Activated CD8-positive, alpha-beta memory T cell treated with anti-CD3 and anti-CD28 coated beads for 1 hour (primary cell): ENCODE results near the gene SFRP2.

Experiments used
- DNase-seq, 2 donors: peaks; one replicate each; pipeline ENCODE4 v3.0.0-alpha.2; 2020; ENCODE audit warnings: low read depth in 1 of 2; ENCODE audit errors: extremely low read depth in 1 of 2

Gene SFRP2

DNA sequence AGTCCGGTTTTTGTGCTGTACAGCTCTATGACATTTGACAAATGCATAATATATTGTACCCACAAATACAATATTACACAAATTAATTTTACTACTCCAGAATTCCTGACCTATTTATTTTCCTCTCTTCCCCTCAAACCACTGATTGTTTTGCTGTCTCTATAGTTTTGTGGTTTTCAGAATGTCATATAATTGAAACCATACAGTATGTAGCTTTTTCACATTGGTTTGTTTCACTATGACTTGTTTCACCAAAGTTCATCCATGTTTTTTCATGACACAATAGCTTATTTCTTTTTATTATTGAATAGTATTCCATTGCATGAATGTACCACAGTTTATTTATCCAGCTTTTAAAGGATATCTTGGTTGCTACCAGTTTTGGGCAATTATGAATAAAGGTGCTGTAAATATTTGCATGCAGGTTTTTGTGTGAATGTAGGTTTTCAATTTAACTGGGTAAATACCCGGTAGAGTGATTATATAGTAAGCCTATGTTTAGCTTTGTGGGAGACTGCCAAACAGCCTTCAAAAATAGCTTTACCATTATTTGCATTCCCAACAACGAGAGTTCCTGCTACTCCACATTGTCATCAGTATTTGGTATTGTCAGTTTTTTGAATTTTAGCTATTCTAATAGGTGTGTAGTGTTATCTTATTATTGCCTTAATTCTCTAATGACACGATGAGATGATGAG, 55.0 kb downstream of the SFRP2 start:
- DNase-seq, result no peak

DNA sequence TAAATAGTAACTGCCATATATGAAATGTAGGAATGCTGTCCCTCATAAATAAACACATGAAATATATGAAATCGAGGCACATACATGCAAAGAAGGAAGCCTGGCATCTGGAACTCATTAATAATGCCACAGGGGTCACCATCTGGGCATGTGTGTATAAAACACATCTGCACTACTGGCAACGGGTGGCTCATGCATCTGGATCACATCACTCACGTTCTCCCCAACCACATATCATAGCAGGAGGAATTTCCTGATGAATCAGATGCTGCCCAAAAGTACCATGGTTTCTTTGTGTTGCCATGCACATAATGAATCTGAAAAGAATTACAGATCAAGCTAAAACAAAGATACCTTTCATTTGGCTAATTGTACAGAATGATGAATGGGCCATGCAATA, 57.6 kb downstream of the SFRP2 start:
- no peak for DNase-seq
